ENCODE measurements around the gene DLG1. TPM values are rescaled to one million over a fixed set of nuclear protein-coding genes. Genes with fewer than 3 reads are reported as not detected.

DLG1 gene
- total and polyA plus RNA-seq, 2 experiments from 2014 or later: 54.8 to 128 TPM

DNA sequence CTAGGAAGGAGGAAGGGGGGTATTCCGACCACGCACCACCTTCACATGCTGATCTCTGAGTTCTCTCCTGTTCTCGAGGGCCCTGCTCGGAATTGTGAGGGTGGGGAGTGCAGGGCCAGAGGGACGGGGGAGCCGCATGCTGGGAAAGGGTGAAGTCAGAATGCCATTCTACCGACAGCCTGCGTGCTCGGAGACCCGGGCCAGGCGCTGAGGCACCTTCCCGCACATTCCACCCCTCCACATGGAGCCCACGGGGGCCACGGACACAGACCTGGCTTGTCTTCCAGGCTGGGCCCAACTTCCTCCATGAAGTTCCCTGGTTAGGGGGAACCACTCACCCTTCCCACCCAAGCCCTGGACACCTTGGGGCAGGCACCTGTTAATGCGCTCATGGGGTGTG, 301.1 kb downstream of the DLG1 start:
- TF ChIP-seq EZH2phosphoT487 (IDR thresholded peaks at IDR 0.05; ENCODE audit: low read depth, severe bottlenecking, unreplicated experiment): no peak
- TF ChIP-seq, protein P1, sequence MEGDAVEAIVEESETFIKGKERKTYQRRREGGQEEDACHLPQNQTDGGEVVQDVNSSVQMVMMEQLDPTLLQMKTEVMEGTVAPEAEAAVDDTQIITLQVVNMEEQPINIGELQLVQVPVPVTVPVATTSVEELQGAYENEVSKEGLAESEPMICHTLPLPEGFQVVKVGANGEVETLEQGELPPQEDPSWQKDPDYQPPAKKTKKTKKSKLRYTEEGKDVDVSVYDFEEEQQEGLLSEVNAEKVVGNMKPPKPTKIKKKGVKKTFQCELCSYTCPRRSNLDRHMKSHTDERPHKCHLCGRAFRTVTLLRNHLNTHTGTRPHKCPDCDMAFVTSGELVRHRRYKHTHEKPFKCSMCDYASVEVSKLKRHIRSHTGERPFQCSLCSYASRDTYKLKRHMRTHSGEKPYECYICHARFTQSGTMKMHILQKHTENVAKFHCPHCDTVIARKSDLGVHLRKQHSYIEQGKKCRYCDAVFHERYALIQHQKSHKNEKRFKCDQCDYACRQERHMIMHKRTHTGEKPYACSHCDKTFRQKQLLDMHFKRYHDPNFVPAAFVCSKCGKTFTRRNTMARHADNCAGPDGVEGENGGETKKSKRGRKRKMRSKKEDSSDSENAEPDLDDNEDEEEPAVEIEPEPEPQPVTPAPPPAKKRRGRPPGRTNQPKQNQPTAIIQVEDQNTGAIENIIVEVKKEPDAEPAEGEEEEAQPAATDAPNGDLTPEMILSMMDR (IDR thresholded peaks at IDR 0.05; ENCODE audit: poor library complexity): no peak
- TF ChIP-seq EZH2 (IDR thresholded peaks at IDR 0.05; ENCODE audit: borderline replicate concordance): no peak
- no peak overlapping the region for H3K27ac ChIP-seq
- H3K4me2 ChIP-seq: no peak overlapping the region
- no peaks in the 10 kb centered on the region for H3K27me3 ChIP-seq
- H4K20me1 ChIP-seq (ENCODE audit: insufficient read depth, poor library complexity, severe bottlenecking): no peaks in the 10 kb centered on the region
- H3K79me2 ChIP-seq: no peaks in the 10 kb centered on the region
- 98% methylated on average over 15 of the region's 15 CpGs for WGBS (ENCODE audit: low lambda C conversion rate, missing lambda C conversion rate)
- H3K9me2 ChIP-seq (replicated peaks; ENCODE audit: insufficient read depth): no peaks in the 10 kb centered on the region
- no peak overlapping the region for H3K4me3 ChIP-seq
- H2AFZ ChIP-seq: no peak overlapping the region
- no peaks in the 10 kb centered on the region for H3K9me3 ChIP-seq (ENCODE audit: low read depth)
- no peak for DNase-seq (ENCODE audit: low spot score)
- peaks cover under 1% of the 10 kb centered on the region for H3K4me1 ChIP-seq (ENCODE audit: insufficient read depth)
- no peaks in the 10 kb centered on the region for H3K36me3 ChIP-seq (replicated peaks; ENCODE audit: insufficient read depth, low read depth)

DNA sequence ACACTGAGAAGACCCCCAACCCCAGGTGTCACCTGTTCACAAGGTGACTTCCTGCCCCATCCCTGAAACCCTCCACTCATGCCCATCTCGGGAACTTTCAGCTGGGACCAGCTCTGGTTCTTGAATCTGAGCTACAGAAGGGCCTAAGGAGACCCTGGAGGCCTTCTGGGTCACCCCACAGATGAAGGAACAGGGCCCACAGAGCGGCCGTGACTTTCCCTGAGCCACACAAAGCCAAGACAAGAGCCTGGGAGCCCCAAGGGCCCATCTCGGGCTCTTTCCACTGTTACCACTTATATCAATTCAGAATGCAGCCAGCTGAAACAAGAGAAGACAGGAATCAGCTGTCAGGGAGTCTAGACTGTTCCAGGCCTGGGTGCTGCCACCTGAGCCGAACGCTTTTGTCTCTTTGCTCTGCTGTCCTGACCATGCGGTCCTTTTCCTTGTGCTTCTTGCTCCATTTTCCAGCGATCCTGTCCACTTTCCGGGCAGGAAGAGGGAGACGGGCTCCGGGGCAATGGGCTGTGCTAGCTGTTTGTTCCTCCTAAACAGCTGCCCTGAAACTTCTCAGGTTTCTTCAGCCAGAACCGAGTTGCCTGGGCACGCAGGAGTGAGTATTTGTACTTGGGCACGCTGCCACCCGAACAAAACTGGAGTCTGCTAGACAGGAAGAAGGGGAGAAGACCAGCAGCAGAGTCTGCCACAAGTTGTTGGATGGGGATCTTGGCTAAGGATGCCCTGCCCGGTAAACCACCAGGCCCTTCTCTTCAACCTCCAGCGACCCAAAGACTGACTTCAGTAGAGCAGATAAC, 301.8 kb downstream of the DLG1 start:
- H3K4me3 ChIP-seq: no peak overlapping the region
- DNase-seq (ENCODE audit: low spot score): no peak
- no peak for TF ChIP-seq EZH2 (IDR thresholded peaks at IDR 0.05; ENCODE audit: borderline replicate concordance)
- TF ChIP-seq, protein P1 (IDR thresholded peaks at IDR 0.05; ENCODE audit: poor library complexity): no peak
- no peak for TF ChIP-seq EZH2phosphoT487 (IDR thresholded peaks at IDR 0.05; ENCODE audit: low read depth, severe bottlenecking, unreplicated experiment)
- no peaks in the 10 kb centered on the region for H3K4me1 ChIP-seq (ENCODE audit: insufficient read depth)
- no peak overlapping the region for H3K27ac ChIP-seq
- 87% methylated on average over 17 of the region's 17 CpGs for WGBS (ENCODE audit: low lambda C conversion rate, missing lambda C conversion rate)
- H3K27me3 ChIP-seq: no peaks in the 10 kb centered on the region
- no peaks in the 10 kb centered on the region for H3K79me2 ChIP-seq
- H3K4me2 ChIP-seq: no peak overlapping the region
- H3K9me2 ChIP-seq (replicated peaks; ENCODE audit: insufficient read depth): no peaks in the 10 kb centered on the region
- no peak overlapping the region for H2AFZ ChIP-seq
- H3K9me3 ChIP-seq (ENCODE audit: low read depth): no peaks in the 10 kb centered on the region
- H3K36me3 ChIP-seq (replicated peaks; ENCODE audit: insufficient read depth, low read depth): no peaks in the 10 kb centered on the region
- no peaks in the 10 kb centered on the region for H4K20me1 ChIP-seq (ENCODE audit: insufficient read depth, poor library complexity, severe bottlenecking)

DNA sequence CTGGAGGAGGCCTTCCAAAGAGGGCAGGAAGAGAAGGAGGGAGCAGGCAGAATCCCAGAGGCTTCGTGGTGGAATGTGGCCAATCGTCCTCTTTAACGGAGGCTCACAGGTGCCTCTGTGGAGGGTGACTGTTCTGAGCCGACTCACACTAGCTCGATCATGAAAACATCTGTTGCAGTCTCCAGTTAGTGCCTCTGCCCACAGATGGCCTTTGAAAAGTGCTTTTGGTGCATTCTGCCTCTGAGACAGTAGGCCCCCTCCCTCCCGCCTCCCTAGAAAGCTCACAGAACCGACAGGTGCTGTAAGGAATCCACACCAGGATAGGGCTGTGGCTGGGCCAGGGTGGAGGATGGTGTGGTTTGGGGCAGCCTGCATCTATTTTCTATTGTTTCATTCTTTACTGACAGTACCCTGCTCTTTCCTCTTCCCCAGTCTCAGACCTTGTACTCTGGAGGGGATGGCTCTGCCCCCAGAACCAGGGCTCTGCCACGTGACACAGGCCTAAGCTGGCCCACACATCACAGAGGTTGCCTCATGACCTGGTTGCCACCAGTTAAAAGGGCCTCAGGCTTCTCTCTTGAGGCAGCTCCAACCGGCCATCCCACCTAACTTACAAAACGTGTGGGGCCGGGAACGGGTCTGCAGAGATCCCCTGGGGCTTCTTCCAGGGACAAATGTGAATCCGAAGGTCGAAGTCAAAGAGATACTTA, 302.6 kb downstream of the DLG1 start:
- Histone ChIP-seq H3K27ac (no peak overlapping the region), H3K27me3 (no peaks in the 10 kb centered on the region), H2AFZ (no peak overlapping the region), H3K9me3 (ENCODE audit: low read depth) (no peaks in the 10 kb centered on the region), H3K79me2 (no peaks in the 10 kb centered on the region), H3K9me2 (replicated peaks; ENCODE audit: insufficient read depth) (no peaks in the 10 kb centered on the region), H3K4me2 (no peak overlapping the region), H3K36me3 (replicated peaks; ENCODE audit: insufficient read depth, low read depth) (no peaks in the 10 kb centered on the region), H3K4me1 (ENCODE audit: insufficient read depth) (peaks cover 2% of the 10 kb centered on the region), H3K4me3 (no peak overlapping the region), H4K20me1 (ENCODE audit: insufficient read depth, poor library complexity, severe bottlenecking) (no peaks in the 10 kb centered on the region)
- DNase-seq (ENCODE audit: low spot score): no peak
- WGBS (ENCODE audit: low lambda C conversion rate, missing lambda C conversion rate): 85% methylated on average over 14 of the region's 14 CpGs
- TF ChIP-seq EZH2 (IDR thresholded peaks at IDR 0.05; ENCODE audit: borderline replicate concordance): no peak
- no peak for TF ChIP-seq EZH2phosphoT487 (IDR thresholded peaks at IDR 0.05; ENCODE audit: low read depth, severe bottlenecking, unreplicated experiment)
- TF ChIP-seq, protein P1 (IDR thresholded peaks at IDR 0.05; ENCODE audit: poor library complexity): no peak
